Measurements from ENCODE around the gene TERT.

DNA sequence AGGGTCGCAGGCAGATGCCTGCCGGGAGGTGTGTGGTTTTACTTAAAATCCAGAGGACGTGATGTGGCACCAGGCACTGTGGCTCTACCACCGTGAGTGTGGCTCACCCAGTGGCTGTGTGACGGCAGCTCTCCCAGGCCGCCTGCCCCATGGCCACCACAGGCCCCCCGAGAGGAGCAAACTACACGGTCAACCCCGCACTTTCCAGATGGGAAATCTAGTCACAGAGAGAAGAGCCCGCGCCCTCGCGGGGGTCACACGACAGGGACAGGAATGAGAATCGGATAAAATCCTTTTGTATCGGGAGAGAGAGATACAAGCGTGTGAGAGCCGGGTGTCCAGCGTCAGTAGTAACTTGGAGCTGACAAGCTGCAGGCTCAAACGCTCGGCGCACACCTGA lies 24.4 kb downstream of the TERT start:
- TF ChIP-seq EZH2phosphoT487 (conservative IDR thresholded peaks at IDR 0.05; ENCODE audit: low read length), result no peak
- TF ChIP-seq, protein P1, sequence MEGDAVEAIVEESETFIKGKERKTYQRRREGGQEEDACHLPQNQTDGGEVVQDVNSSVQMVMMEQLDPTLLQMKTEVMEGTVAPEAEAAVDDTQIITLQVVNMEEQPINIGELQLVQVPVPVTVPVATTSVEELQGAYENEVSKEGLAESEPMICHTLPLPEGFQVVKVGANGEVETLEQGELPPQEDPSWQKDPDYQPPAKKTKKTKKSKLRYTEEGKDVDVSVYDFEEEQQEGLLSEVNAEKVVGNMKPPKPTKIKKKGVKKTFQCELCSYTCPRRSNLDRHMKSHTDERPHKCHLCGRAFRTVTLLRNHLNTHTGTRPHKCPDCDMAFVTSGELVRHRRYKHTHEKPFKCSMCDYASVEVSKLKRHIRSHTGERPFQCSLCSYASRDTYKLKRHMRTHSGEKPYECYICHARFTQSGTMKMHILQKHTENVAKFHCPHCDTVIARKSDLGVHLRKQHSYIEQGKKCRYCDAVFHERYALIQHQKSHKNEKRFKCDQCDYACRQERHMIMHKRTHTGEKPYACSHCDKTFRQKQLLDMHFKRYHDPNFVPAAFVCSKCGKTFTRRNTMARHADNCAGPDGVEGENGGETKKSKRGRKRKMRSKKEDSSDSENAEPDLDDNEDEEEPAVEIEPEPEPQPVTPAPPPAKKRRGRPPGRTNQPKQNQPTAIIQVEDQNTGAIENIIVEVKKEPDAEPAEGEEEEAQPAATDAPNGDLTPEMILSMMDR (IDR thresholded peaks at IDR 0.05; ENCODE audit: insufficient read depth, low read length, poor library complexity, severe bottlenecking), result no peak
